Type B pancreatic cell (in vitro differentiated cells): ENCODE measurements around the gene SETBP1. TPM values are rescaled to one million over a fixed set of nuclear protein-coding genes. Genes with fewer than 3 reads are reported as not detected.

ENCODE experiments used
- DNase-seq: peaks from one replicate; pipeline ENCODE4 v3.0.0; 2021; ENCODE audit warnings: mixed read lengths; ENCODE audit not compliant: unreplicated experiment; ENCODE audit errors: extremely low spot score
- H3K27ac Mint-ChIP-seq: 2 replicates; pipeline ENCODE4 v1.8.0; 2021; ENCODE audit warnings: mild to moderate bottlenecking, mixed read lengths
- H3K27me3 Mint-ChIP-seq: 2 replicates; pipeline ENCODE4 v1.8.0; 2021; ENCODE audit warnings: mixed read lengths
- H3K36me3 Mint-ChIP-seq: 2 replicates; pipeline ENCODE4 v1.8.0; 2021; ENCODE audit warnings: mixed read lengths
- H3K4me1 Mint-ChIP-seq: one replicate; pipeline ENCODE4 v1.8.0; 2021; ENCODE audit warnings: mixed read lengths; ENCODE audit not compliant: unreplicated experiment
- H3K4me3 Mint-ChIP-seq: 2 replicates; pipeline ENCODE4 v1.8.0; 2021; ENCODE audit warnings: mild to moderate bottlenecking, mixed read lengths
- H3K9me3 Mint-ChIP-seq: 2 replicates; pipeline ENCODE4 v1.8.0; 2021; ENCODE audit warnings: mixed read lengths
- total RNA-seq: library from RNA; stranded (reverse); gene quantifications from 2 replicates; pipeline ENCODE4 v1.2.1, GENCODE V29; 2021; ENCODE audit warnings: low replicate concordance
- TF ChIP-seq, protein P1 (sequence below): fragments of 200-600 bp; sonication (generic); conservative IDR thresholded peaks from 2 replicates; pipeline ENCODE4 v1.5.0; 2021; ENCODE audit warnings: antibody characterized with exemption, mild to moderate bottlenecking

SETBP1 gene
- total RNA-seq, 1 donor from 2014 or later = 62.7 TPM

GRCh38 chr18:44732599-44732998 is 51.9 kb downstream of the SETBP1 start:
- H3K27me3 Mint-ChIP-seq = peaks cover 3% of the 10 kb centered on the region
- DNase-seq = no peak
- H3K27ac Mint-ChIP-seq = peak overlapping the region; percentile 83
- peaks cover 36% of the 10 kb centered on the region for H3K36me3 Mint-ChIP-seq
- no peaks in the 10 kb centered on the region for H3K9me3 Mint-ChIP-seq
- peak overlapping the region; percentile 56 for H3K4me3 Mint-ChIP-seq
- TF ChIP-seq, protein P1, sequence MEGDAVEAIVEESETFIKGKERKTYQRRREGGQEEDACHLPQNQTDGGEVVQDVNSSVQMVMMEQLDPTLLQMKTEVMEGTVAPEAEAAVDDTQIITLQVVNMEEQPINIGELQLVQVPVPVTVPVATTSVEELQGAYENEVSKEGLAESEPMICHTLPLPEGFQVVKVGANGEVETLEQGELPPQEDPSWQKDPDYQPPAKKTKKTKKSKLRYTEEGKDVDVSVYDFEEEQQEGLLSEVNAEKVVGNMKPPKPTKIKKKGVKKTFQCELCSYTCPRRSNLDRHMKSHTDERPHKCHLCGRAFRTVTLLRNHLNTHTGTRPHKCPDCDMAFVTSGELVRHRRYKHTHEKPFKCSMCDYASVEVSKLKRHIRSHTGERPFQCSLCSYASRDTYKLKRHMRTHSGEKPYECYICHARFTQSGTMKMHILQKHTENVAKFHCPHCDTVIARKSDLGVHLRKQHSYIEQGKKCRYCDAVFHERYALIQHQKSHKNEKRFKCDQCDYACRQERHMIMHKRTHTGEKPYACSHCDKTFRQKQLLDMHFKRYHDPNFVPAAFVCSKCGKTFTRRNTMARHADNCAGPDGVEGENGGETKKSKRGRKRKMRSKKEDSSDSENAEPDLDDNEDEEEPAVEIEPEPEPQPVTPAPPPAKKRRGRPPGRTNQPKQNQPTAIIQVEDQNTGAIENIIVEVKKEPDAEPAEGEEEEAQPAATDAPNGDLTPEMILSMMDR = no peak
- peaks cover 52% of the 10 kb centered on the region for H3K4me1 Mint-ChIP-seq

- peaks cover 4% of the 10 kb centered on the region for H3K9me3 Mint-ChIP-seq
- DNase-seq = no peak
- peaks cover 41% of the 10 kb centered on the region for H3K36me3 Mint-ChIP-seq
- peaks cover 52% of the 10 kb centered on the region for H3K4me1 Mint-ChIP-seq
- peak overlapping the region; percentile 83 for H3K27ac Mint-ChIP-seq
- TF ChIP-seq, protein P1 = no peak
- peaks cover 3% of the 10 kb centered on the region for H3K27me3 Mint-ChIP-seq
- peak overlapping the region; percentile 6 for H3K4me3 Mint-ChIP-seq
These were observed 52.5 kb downstream of the SETBP1 start for GRCh38 chr18:44733069-44733753.

- H3K4me3 Mint-ChIP-seq = no peak overlapping the region
- peaks cover 5% of the 10 kb centered on the region for H3K9me3 Mint-ChIP-seq
- H3K27me3 Mint-ChIP-seq = peaks cover 3% of the 10 kb centered on the region
- H3K27ac Mint-ChIP-seq = no peak overlapping the region
- peaks cover 43% of the 10 kb centered on the region for H3K36me3 Mint-ChIP-seq
- TF ChIP-seq, protein P1 = no peak
- no peak for DNase-seq
- H3K4me1 Mint-ChIP-seq = peaks cover 52% of the 10 kb centered on the region
These were observed 53.2 kb downstream of the SETBP1 start for GRCh38 chr18:44733754-44734465.

GRCh38 chr18:44735096-44735495 is 54.4 kb downstream of the SETBP1 start:
- Mint-ChIP-seq H3K4me3 (no peak overlapping the region), H3K27me3 (peaks cover 3% of the 10 kb centered on the region), H3K9me3 (peaks cover 5% of the 10 kb centered on the region), H3K27ac (no peak overlapping the region), H3K36me3 (peaks cover 43% of the 10 kb centered on the region), H3K4me1 (peaks cover 49% of the 10 kb centered on the region)
- DNase-seq = no peak
- TF ChIP-seq, protein P1 = no peak

DNA sequence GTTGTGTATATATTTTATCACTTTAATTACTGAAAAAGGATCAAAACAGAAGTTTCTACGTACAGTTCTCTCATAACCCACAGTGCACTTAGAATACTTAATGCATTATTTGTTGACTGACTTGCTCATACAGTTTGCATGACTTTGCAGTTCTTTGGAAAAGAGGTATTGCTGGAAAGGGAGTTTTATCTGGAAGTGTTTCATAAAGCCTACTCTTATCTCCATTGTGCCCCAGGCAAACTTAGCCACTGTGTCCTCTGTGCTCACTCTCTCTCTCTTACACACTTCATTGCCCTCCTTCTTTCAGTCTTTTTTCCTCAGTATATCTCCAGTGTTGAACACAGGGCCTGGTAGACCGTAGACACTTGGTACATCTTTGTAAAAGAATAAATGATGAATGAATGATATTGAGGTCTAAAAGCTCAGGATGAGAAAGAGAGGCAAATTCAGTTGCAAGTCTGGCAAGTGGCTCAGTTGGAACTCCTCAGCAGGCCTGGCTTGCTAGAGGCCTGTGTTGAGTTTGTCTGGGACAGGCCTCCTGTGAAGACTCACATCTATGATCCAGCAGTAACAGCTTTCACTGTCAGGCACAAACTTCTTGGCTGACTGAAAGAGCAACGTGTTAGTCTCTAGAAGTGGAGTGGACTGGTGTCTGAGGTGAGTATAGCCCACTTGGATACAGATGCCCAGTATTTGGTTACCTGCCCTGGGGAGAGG is 56.1 kb downstream of the SETBP1 start:
- H3K9me3 Mint-ChIP-seq = peaks cover 5% of the 10 kb centered on the region
- DNase-seq = no peak
- H3K27ac Mint-ChIP-seq = no peak overlapping the region
- H3K4me1 Mint-ChIP-seq = peaks cover 47% of the 10 kb centered on the region
- H3K4me3 Mint-ChIP-seq = no peak overlapping the region
- TF ChIP-seq, protein P1 = no peak
- peaks cover 35% of the 10 kb centered on the region for H3K36me3 Mint-ChIP-seq
- no peaks in the 10 kb centered on the region for H3K27me3 Mint-ChIP-seq
